ENCODE data around the gene CPSF6.
"Not testable (repeated sequence)": the region's sequence is repeated elsewhere in the genome, so short reads cannot be mapped to it uniquely, and the experiment has no call there.

Gene CPSF6

GRCh38 chr12:69275471-69275891, 36.1 kb downstream of the CPSF6 start:
- Mint-ChIP-seq H3K9me3 (no peaks in the 10 kb centered on the region), H3K27ac (peak overlapping the region; percentile 70), H3K27me3 (no peaks in the 10 kb centered on the region), H3K4me1 (peaks cover 10 to 25% of the 10 kb centered on the region in 2 donors), H3K36me3 (peaks cover 7 to 8% of the 10 kb centered on the region in 2 donors), H3K4me3 (no peak overlapping the region)
- DNase-seq (no peak), ATAC-seq (replicated peaks) (no peak)

GRCh38 chr12:69278814-69279782, 39.7 kb downstream of the CPSF6 start:
- Mint-ChIP-seq H3K4me1 (peaks cover 13 to 27% of the 10 kb centered on the region in 2 donors), H3K36me3 (peaks cover 0 to 2% of the 10 kb centered on the region in 2 donors), H3K4me3 (no peak overlapping the region), H3K27me3 (no peaks in the 10 kb centered on the region), H3K9me3 (no peaks in the 10 kb centered on the region), H3K27ac (no peak overlapping the region)
- ATAC-seq (replicated peaks) (no peak), DNase-seq (no peak)

DNA sequence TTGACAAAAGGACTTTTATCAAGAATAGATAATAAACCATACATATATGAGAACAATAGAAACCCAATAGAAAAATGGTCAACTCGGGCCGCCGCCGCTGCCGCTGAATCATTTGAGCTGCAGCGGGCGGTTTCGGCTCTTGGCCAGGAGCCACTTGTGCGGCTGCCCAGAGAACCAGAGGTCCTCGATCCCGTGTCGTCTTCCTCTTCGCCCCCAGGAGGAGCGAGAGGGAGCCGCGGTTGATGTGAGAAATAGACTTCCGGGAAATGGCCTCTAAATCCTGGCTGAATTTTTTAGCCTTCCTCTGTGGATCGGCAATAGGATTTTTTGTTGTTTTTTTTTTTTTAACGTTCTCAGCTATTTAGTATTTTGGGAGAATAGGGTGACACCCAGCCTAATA, 44.8 kb downstream of the CPSF6 start:
- DNase-seq, result no peak
- peak; percentile 64 to 69 for ATAC-seq (replicated peaks)
- Mint-ChIP-seq H3K36me3 (no peaks in the 10 kb centered on the region), H3K4me3 (peak overlapping the region; percentile 62 to 65), H3K4me1 (peaks cover 9 to 19% of the 10 kb centered on the region in 2 donors), H3K9me3 (no peaks in the 10 kb centered on the region), H3K27me3 (peaks cover 16 to 24% of the 10 kb centered on the region in 2 donors), H3K27ac (no peak overlapping the region)

- Mint-ChIP-seq H3K9me3 (no peaks in the 10 kb centered on the region), H3K36me3 (no peaks in the 10 kb centered on the region), H3K4me3 (no peak overlapping the region), H3K4me1 (peaks cover 11 to 19% of the 10 kb centered on the region in 2 donors), H3K27ac (no peak overlapping the region), H3K27me3 (peaks cover 36 to 51% of the 10 kb centered on the region in 2 donors)
- no peak for DNase-seq
- no peak for ATAC-seq (replicated peaks)
Observed at GRCh38 chr12:69287556-69287955, 48.2 kb downstream of the CPSF6 start.

- peaks cover 40 to 50% of the 10 kb centered on the region in 2 donors for H3K27me3 Mint-ChIP-seq
- no peaks in the 10 kb centered on the region for H3K36me3 Mint-ChIP-seq
- ATAC-seq (replicated peaks) (peak; percentile 100), DNase-seq (peak; percentile 63)
- no peak overlapping the region for H3K27ac Mint-ChIP-seq
- no peaks in the 10 kb centered on the region for H3K9me3 Mint-ChIP-seq
- H3K4me3 Mint-ChIP-seq, result no peak overlapping the region
- H3K4me1 Mint-ChIP-seq, result peaks cover 0 to 4% of the 10 kb centered on the region in 2 donors
Observed at GRCh38 chr12:69290545-69291277, 51.3 kb downstream of the CPSF6 start.

- Mint-ChIP-seq H3K27me3 (peaks cover 40 to 50% of the 10 kb centered on the region in 2 donors), H3K4me1 (peaks cover 0 to 4% of the 10 kb centered on the region in 2 donors), H3K36me3 (no peaks in the 10 kb centered on the region), H3K4me3 (no peak overlapping the region), H3K27ac (no peak overlapping the region), H3K9me3 (no peaks in the 10 kb centered on the region)
- no peak for ATAC-seq (replicated peaks)
- DNase-seq, result no peak
Observed at GRCh38 chr12:69291278-69291593, 51.9 kb downstream of the CPSF6 start.

- no peak overlapping the region for H3K27ac Mint-ChIP-seq
- H3K9me3 Mint-ChIP-seq, result peaks cover 0 to 4% of the 10 kb centered on the region in 2 donors
- peaks cover 5 to 6% of the 10 kb centered on the region in 2 donors for H3K27me3 Mint-ChIP-seq
- H3K4me3 Mint-ChIP-seq, result no peak overlapping the region
- DNase-seq (no peak), ATAC-seq (replicated peaks) (no peak)
- no peaks in the 10 kb centered on the region for H3K4me1 Mint-ChIP-seq
- H3K36me3 Mint-ChIP-seq, result no peaks in the 10 kb centered on the region
Observed at GRCh38 chr12:69298133-69298532, 58.8 kb downstream of the CPSF6 start.

GRCh38 chr12:69298947-69299346, 59.6 kb downstream of the CPSF6 start:
- H3K4me3 Mint-ChIP-seq, result no peak overlapping the region
- no peak for ATAC-seq (replicated peaks)
- DNase-seq, result no peak
- peaks cover under 1 to 4% of the 10 kb centered on the region in 2 donors for H3K9me3 Mint-ChIP-seq
- H3K4me1 Mint-ChIP-seq, result no peaks in the 10 kb centered on the region
- H3K27ac Mint-ChIP-seq, result no peak overlapping the region
- H3K27me3 Mint-ChIP-seq, result no peaks in the 10 kb centered on the region
- H3K36me3 Mint-ChIP-seq, result no peaks in the 10 kb centered on the region

DNA sequence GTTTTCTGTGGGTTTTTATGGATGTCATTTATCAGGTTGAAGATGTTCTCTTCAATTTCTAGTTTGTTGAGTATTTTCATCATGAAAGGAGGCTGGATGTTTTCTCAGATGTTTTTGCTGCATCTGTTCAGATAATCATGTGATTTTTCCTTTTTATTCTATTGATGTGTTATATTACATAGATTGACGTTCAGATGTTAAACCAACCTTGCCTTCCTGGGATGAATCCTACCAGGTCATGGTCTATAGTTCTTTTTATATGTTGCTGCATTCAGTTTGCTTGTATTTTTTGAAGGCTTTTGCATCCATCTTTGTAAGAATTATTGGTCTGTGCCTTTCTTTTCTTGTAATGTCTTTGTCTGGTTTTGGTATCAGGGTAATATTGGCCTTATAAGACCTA, 64.9 kb downstream of the CPSF6 start:
- H3K4me3 Mint-ChIP-seq, result no peak overlapping the region
- H3K36me3 Mint-ChIP-seq, result peaks cover 0 to 5% of the 10 kb centered on the region in 2 donors
- DNase-seq (no peak), ATAC-seq (replicated peaks) (no peak)
- peaks cover 11 to 13% of the 10 kb centered on the region in 2 donors for H3K9me3 Mint-ChIP-seq
- H3K27me3 Mint-ChIP-seq, result peaks cover 0 to 6% of the 10 kb centered on the region in 2 donors
- no peaks in the 10 kb centered on the region for H3K4me1 Mint-ChIP-seq
- H3K27ac Mint-ChIP-seq, result no peak overlapping the region

DNA sequence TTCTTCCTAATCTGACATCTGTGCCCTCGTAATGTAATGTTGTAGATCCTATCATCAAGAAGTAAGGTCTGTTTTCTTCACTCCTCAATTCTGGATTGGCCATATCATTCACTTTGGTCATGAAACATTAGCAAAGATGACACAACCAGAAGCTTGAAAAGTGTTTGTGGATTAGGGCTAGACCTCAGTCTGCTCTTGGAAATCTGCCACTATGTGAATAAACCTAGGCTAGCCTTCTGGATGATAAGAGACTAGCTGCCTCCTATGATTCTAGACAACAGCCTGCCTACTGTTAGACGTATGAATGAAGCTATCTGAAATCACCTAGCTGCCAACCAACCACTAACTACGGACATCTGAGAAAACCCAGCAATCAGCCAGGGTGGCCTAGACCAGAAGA, 70.1 kb downstream of the CPSF6 start:
- Mint-ChIP-seq H3K4me3 (no peak overlapping the region), H3K9me3 (peaks cover 8 to 13% of the 10 kb centered on the region in 2 donors), H3K27me3 (peaks cover 0 to 6% of the 10 kb centered on the region in 2 donors), H3K4me1 (no peaks in the 10 kb centered on the region), H3K36me3 (peaks cover 0 to 4% of the 10 kb centered on the region in 2 donors), H3K27ac (no peak overlapping the region)
- ATAC-seq (replicated peaks) (no peak), DNase-seq (no peak)

DNA sequence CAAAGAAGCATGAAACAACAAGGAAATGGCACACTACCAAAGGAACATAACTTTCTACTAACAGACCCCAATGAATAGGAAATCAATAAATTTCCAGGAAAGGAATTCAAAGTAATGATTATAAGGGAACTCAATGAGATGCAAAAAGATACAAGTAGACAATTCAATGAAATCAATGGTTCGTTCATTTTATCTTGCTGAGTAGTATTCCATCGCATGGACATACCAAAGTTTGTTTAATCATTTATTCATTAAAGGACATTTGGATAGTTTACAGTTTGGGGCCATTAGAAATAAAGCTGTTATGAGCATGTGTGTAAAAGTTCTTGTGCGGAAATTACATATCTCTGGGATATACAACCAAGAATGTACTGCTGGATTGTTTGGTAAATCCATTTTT, 73.8 kb downstream of the CPSF6 start:
- Mint-ChIP-seq H3K4me1 (no peaks in the 10 kb centered on the region), H3K36me3 (peaks cover 3 to 8% of the 10 kb centered on the region in 2 donors), H3K27me3 (no peaks in the 10 kb centered on the region), H3K9me3 (peaks cover 8 to 16% of the 10 kb centered on the region in 2 donors), H3K4me3 (no peak overlapping the region), H3K27ac (no peak overlapping the region)
- DNase-seq, result no peak
- ATAC-seq (replicated peaks), result no peak

GRCh38 chr12:69316784-69317183, 77.4 kb downstream of the CPSF6 start:
- not testable (repeated sequence) for ATAC-seq (replicated peaks)

GRCh38 chr12:69317233-69317632, 77.9 kb downstream of the CPSF6 start:
- Mint-ChIP-seq H3K36me3 (peaks cover 10 to 14% of the 10 kb centered on the region in 2 donors), H3K4me1 (peaks cover 0 to 11% of the 10 kb centered on the region in 2 donors), H3K9me3 (peaks cover 16 to 22% of the 10 kb centered on the region in 2 donors)
- not testable (repeated sequence) for H3K4me3 Mint-ChIP-seq; H3K27me3 Mint-ChIP-seq; H3K27ac Mint-ChIP-seq; DNase-seq; ATAC-seq (replicated peaks)

More at GRCh38 chr12:69316784-69317183, 77.4 kb downstream of the CPSF6 start:
- not testable (repeated sequence) for H3K4me3 Mint-ChIP-seq, H3K27me3 Mint-ChIP-seq, H3K27ac Mint-ChIP-seq, DNase-seq
- H3K36me3 Mint-ChIP-seq, result peaks cover 10 to 14% of the 10 kb centered on the region in 2 donors
- H3K9me3 Mint-ChIP-seq, result peaks cover 16 to 22% of the 10 kb centered on the region in 2 donors
- peaks cover 0 to 11% of the 10 kb centered on the region in 2 donors for H3K4me1 Mint-ChIP-seq

DNA sequence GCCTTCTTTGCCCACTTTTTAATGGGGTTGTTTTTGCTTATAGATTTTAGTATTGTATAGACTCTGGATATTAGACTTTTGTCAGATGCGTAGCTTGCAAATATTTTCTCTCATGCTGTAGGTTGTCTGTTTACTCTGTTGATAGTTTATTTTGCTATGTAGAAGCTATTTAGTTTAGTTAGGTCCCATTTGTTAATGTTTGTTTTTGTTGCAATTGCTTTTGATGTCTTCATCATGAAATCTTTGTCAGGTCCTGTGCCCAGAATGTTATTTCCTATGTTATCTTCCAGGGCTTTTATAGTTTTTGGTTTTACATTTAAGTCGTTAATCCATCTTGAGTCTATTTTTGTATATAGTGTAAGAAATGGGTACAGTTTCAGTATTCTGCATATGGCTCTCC, 78.9 kb downstream of the CPSF6 start:
- Mint-ChIP-seq H3K4me3 (no peak overlapping the region), H3K27ac (no peak overlapping the region), H3K27me3 (peaks cover 0 to 11% of the 10 kb centered on the region in 2 donors), H3K36me3 (peaks cover 10 to 14% of the 10 kb centered on the region in 2 donors), H3K4me1 (peaks cover 0 to 11% of the 10 kb centered on the region in 2 donors), H3K9me3 (peaks cover 16 to 20% of the 10 kb centered on the region in 2 donors)
- DNase-seq, result no peak
- ATAC-seq (replicated peaks), result no peak

Measured in stimulated activated naive B cell treated with anti-CD40 and anti-IgM and Interleukin-4, amounts not matched to agents 10 μg/mL and 1 μg/mL and 100 μg/mL, for 72 hours (primary cell).